OCI-LY7 (cell line): ENCODE measurements around the gene RAD51B. TPM values are rescaled to one million over a fixed set of nuclear protein-coding genes. Genes with fewer than 3 reads are reported as not detected.

Source experiments
- BruUV-seq: library from RNA; stranded (reverse); fragments of 400-500 nt; replicated peaks from 2 replicates; lab custom pipeline; 2021; lab: Mats Ljungman, UMichigan
- CTCF ChIA-PET: fragments of 300-600 bp; sonication (Branson Sonifier 250); formaldehyde crosslinking; loops from one replicate; lab custom pipeline; 2022; ENCODE audit warnings: antibody characterized with exemption; ENCODE audit not compliant: unreplicated experiment; lab: Charles Lee
- POLR2A ChIA-PET: fragments of 300-600 bp; sonication (Branson Sonifier 250); formaldehyde crosslinking; loops from one replicate; lab custom pipeline; 2022; ENCODE audit warnings: antibody characterized with exemption; lab: Charles Lee
- DNase-seq: peaks from one replicate; pipeline ENCODE4 v3.0.0-alpha.2; 2015; ENCODE audit warnings: low spot score
- H2AFZ ChIP-seq: fragments of 200-600 bp; sonication (generic), shearing (Covaris generic); 2 replicates; pipeline ENCODE4 v1.6.1; 2014; ENCODE audit warnings: mild to moderate bottlenecking, antibody characterized with exemption, low read length, moderate library complexity
- H3K27ac ChIP-seq: fragments of 200-600 bp; sonication (generic); 2 replicates; pipeline ENCODE4 v1.5.1; 2014; ENCODE audit warnings: mixed run types, low read depth, mild to moderate bottlenecking, moderate library complexity, low read length, inconsistent platforms; ENCODE audit not compliant: poor library complexity, severe bottlenecking
- H3K36me3 ChIP-seq: fragments of 200-600 bp; sonication (generic); 2 replicates; pipeline ENCODE4 v1.6.1; 2014; ENCODE audit warnings: mild to moderate bottlenecking, antibody characterized with exemption, low read length, moderate library complexity, mixed read lengths; ENCODE audit not compliant: insufficient read depth
- H3K4me1 ChIP-seq: fragments of 200-600 bp; sonication (generic); 2 replicates; pipeline ENCODE4 v1.5.1; 2014; ENCODE audit warnings: mild to moderate bottlenecking, low read length; ENCODE audit not compliant: insufficient read depth, poor library complexity, severe bottlenecking
- H3K4me2 ChIP-seq: fragments of 200-600 bp; sonication (generic); 2 replicates; pipeline ENCODE4 v1.6.1; 2014; ENCODE audit warnings: mild to moderate bottlenecking, low read length
- H3K4me3 ChIP-seq: fragments of 200-600 bp; sonication (generic); 2 replicates; pipeline ENCODE4 v1.5.1; 2014; ENCODE audit warnings: mild to moderate bottlenecking, low read depth, low read length; ENCODE audit not compliant: poor library complexity, severe bottlenecking
- H3K79me2 ChIP-seq: fragments of 200-600 bp; sonication (generic); 2 replicates; pipeline ENCODE4 v1.6.1; 2016; ENCODE audit warnings: low read depth, mild to moderate bottlenecking, low read length, moderate library complexity, mixed read lengths; ENCODE audit not compliant: insufficient read depth
- H3K9me2 ChIP-seq: fragments of 200-600 bp; sonication (generic); 2 replicates; pipeline ENCODE4 v1.6.1; 2016; ENCODE audit warnings: mild to moderate bottlenecking, low read length, mixed read lengths; ENCODE audit not compliant: insufficient read depth
- H3K9me3 ChIP-seq: fragments of 200-600 bp; sonication (generic); 2 replicates; pipeline ENCODE4 v1.6.1; 2014; ENCODE audit warnings: mild to moderate bottlenecking, mixed run types, low read length, mixed read lengths
- H4K20me1 ChIP-seq: fragments of 200-600 bp; sonication (generic); 2 replicates; pipeline ENCODE4 v1.6.1; 2014; ENCODE audit warnings: mild to moderate bottlenecking, antibody characterized with exemption, low read length, moderate library complexity, mixed read lengths; ENCODE audit not compliant: insufficient read depth
- EZH2phosphoT487 ChIP-seq: fragments of 200-600 bp; sonication (generic); IDR thresholded peaks from 2 replicates; pipeline ENCODE4 v1.6.1; 2018; ENCODE audit warnings: low read depth, borderline replicate concordance, mild to moderate bottlenecking, mixed run types, antibody characterized with exemption, low read length, moderate library complexity, mixed read lengths
- intact Hi-C: fragments of 100-400 bp; cut with micrococcal nuclease; formaldehyde crosslinking; loops from one replicate; pipeline ENCODE4 v1.10.0; 2022; ENCODE audit not compliant: unreplicated experiment
- total RNA-seq, 2 experiments: library from RNA; depleted of rRNA in 1 of 2; stranded (reverse); fragments of >200 nt in 1 of 2; shearing (Covaris generic) in 1 of 2; gene quantifications; 2 replicates each; pipeline ENCODE4 v1.2.3, GENCODE V29; 2014 to 2022
- TF ChIP-seq, protein P1 (sequence below): fragments of 200-600 bp; sonication (generic); conservative IDR thresholded peaks from 2 replicates; pipeline ENCODE4 v1.5.1; 2014; ENCODE audit warnings: mild to moderate bottlenecking, antibody characterized with exemption, low read length, moderate library complexity, mixed read lengths

The RAD51B gene
- total RNA-seq, 2 experiments from 2014 or later = 41.4 to 89.9 TPM

DNA sequence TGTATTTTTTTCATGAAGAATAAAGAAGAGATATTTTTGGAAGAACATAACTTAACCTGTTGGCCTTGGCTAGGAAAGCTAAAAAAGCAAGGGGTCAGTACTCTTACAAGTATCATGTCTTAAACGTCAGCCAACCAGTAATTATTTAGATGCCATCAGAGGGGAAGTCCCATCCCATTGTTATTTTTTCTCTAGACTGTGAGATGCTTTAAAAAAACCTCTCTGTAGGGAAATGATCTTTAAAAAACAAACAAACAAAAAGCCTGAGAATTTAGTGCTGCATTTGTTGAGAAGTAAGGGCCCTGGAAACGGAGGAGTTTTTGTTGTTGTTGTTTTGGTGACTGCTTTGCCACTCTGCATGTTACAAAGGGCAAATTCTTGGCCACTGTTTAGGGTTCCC is 499.2 kb downstream of the RAD51B start:
- POLR2A ChIA-PET = interaction anchor here (0.8 to 1.9 kb wide), 3 partner anchors 11 to 40 kb away, joined by 3 to 7 read pairs (median 4); no protein-coding TSS in a partner anchor
- H4K20me1 ChIP-seq = no peaks in the 10 kb centered on the region
- DNase-seq = no peak
- H3K4me3 ChIP-seq = no peak overlapping the region
- TF ChIP-seq EZH2phosphoT487 = no peak
- TF ChIP-seq, protein P1, sequence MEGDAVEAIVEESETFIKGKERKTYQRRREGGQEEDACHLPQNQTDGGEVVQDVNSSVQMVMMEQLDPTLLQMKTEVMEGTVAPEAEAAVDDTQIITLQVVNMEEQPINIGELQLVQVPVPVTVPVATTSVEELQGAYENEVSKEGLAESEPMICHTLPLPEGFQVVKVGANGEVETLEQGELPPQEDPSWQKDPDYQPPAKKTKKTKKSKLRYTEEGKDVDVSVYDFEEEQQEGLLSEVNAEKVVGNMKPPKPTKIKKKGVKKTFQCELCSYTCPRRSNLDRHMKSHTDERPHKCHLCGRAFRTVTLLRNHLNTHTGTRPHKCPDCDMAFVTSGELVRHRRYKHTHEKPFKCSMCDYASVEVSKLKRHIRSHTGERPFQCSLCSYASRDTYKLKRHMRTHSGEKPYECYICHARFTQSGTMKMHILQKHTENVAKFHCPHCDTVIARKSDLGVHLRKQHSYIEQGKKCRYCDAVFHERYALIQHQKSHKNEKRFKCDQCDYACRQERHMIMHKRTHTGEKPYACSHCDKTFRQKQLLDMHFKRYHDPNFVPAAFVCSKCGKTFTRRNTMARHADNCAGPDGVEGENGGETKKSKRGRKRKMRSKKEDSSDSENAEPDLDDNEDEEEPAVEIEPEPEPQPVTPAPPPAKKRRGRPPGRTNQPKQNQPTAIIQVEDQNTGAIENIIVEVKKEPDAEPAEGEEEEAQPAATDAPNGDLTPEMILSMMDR = no peak
- CTCF ChIA-PET = interaction anchor here (0.7 to 1.0 kb wide), 2 partner anchors 10 to 13 kb away, joined by 3 to 4 read pairs; no protein-coding TSS in a partner anchor
- BruUV-seq = no TSS peak
- intact Hi-C loops = no loop called here
- H3K9me2 ChIP-seq = no peaks in the 10 kb centered on the region
- H3K4me1 ChIP-seq = peaks cover 13% of the 10 kb centered on the region
- no peak overlapping the region for H2AFZ ChIP-seq
- no peaks in the 10 kb centered on the region for H3K9me3 ChIP-seq
- H3K79me2 ChIP-seq = no peaks in the 10 kb centered on the region
- no peak overlapping the region for H3K4me2 ChIP-seq
- H3K36me3 ChIP-seq = no peaks in the 10 kb centered on the region
- H3K27ac ChIP-seq = no peak overlapping the region

DNA sequence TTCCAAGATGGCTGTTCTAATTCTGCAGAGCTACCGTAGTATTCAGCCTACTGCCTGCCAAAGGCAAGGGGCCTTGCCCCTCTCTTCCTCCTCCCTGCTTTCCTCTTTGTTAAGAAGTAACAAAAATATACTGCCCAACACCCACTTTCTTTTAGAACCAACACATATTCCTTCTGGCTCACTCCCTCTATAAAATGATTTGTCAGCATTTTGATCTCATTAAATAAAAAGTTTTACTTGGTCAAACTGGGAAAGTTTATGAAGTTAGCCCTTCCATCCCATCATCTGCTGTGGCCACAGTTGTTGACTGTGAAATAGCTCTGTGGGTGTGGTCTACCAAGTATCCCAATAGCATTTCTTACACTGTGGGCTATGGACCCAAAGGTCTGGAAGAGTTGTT is 500.9 kb downstream of the RAD51B start:
- CTCF ChIA-PET = no interaction called here

More for the DNA sequence above, 500.9 kb downstream of the RAD51B start:
- Histone ChIP-seq H3K79me2 (no peaks in the 10 kb centered on the region), H3K36me3 (no peaks in the 10 kb centered on the region), H3K27ac (no peak overlapping the region), H3K9me3 (no peaks in the 10 kb centered on the region), H3K4me2 (no peak overlapping the region), H2AFZ (no peak overlapping the region), H3K4me3 (no peak overlapping the region), H3K4me1 (peaks cover 15% of the 10 kb centered on the region), H4K20me1 (no peaks in the 10 kb centered on the region), H3K9me2 (no peaks in the 10 kb centered on the region)
- intact Hi-C loops = no loop called here
- no TSS peak for BruUV-seq
- TF ChIP-seq EZH2phosphoT487 = no peak
- TF ChIP-seq, protein P1 = no peak
- DNase-seq = no peak
- POLR2A ChIA-PET = interaction anchor here (0.6 to 1.5 kb wide), 3 partner anchors 11 to 26 kb away, joined by 3 to 4 read pairs (median 3); no protein-coding TSS in a partner anchor
